ENCODE results near the gene TPM2.

DNA sequence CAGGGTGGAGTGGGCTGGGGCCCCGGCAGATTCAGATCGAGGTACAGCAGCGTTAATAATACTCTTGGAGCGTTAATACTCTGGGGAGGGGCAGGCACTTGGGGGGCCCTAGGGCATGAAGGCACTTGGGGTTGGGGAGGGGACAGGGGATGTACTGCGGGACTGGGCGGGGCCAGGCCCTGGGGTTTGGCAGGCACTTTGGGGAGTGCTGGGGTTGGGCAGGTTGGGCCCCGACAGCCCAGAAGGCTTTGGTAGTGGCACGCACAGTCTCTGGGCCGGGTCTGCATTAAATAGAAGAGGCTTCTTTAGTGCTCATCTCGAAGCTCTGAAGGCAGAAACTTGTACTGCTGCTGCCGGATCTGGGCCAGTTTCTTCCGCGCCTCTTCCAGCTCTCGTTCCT is 7.8 kb upstream of the TPM2 start:
- TF ChIP-seq CTCF (IDR thresholded peaks at IDR 0.05) (no peak), EP300 (IDR thresholded peaks at IDR 0.05) (no peak)

Data from stomach (tissue), 4 donors.